HepG2 (cell line): ENCODE data around the gene TWIST2. TPM values are rescaled to one million over a fixed set of nuclear protein-coding genes. Genes with fewer than 3 reads are reported as not detected.

Source experiments
- ELF3 ChIP-seq: IDR thresholded peaks from 2 replicates; pipeline ENCODE4 v1.6.1; 2016; ENCODE audit warnings: missing genetic modification reagents, missing compliant biosample characterization
- FOXC1 ChIP-seq: sonication (generic); formaldehyde crosslinking; IDR thresholded peaks from 2 replicates; pipeline ENCODE4 v1.8.0; 2022; ENCODE audit warnings: mild to moderate bottlenecking, missing genetic modification reagents, borderline replicate concordance
- LCORL ChIP-seq, 2 experiments: fragments of 450-650 bp in 1 of 2; sonication (generic) in 1 of 2; formaldehyde crosslinking in 1 of 2; IDR thresholded peaks; 2 replicates each; pipeline versions ENCODE4 v1.5.0 to v1.6.1; 2017 to 2020; ENCODE audit warnings: antibody characterized with exemption in 1 of 2, missing genetic modification reagents in 1 of 2
- polyA plus RNA-seq, 8 experiments: library from polyadenylated mRNA; depleted of rRNA in 3 of 8; stranded (reverse) in 7 of 8; unstranded in 1 of 8; fragments of >200 nt; fragmentation: Illumina TruSeq in 4 of 8; extraction: Trizol in 4 of 8; gene quantifications; 2 replicates each; pipeline versions ENCODE4 v1.2.1 to v1.2.3, GENCODE V29; 2011 to 2016; ENCODE audit warnings: low read depth in 4 of 8, missing spikeins in 1 of 8, mixed read lengths in 1 of 8; ENCODE audit not compliant: insufficient read depth in 1 of 8
- total RNA-seq, 5 experiments: library from RNA; depleted of rRNA; stranded (reverse); fragments of >200 nt; fragmentation: Illumina TruSeq; extraction: Trizol; gene quantifications; 2 replicates each; pipeline ENCODE4 v1.2.3, GENCODE V29; 2016; ENCODE audit warnings: low read depth in 1 of 5
- TF ChIP-seq, protein P1 (sequence below): IDR thresholded peaks from 2 replicates; pipeline ENCODE4 v1.6.1; 2016; ENCODE audit warnings: low read depth, missing genetic modification reagents, missing compliant biosample characterization
- TF ChIP-seq, protein P2 (sequence below): sonication (generic); formaldehyde crosslinking; IDR thresholded peaks from 2 replicates; pipeline ENCODE4 v1.4.0; 2020; ENCODE audit warnings: mild to moderate bottlenecking, missing genetic modification reagents

Gene TWIST2
- total and polyA plus RNA-seq, 2 of the 13 experiments (the other 11 are each of a cell fraction or from before 2014, with no cell fraction given) = 0.08 to 0.11 TPM

DNA sequence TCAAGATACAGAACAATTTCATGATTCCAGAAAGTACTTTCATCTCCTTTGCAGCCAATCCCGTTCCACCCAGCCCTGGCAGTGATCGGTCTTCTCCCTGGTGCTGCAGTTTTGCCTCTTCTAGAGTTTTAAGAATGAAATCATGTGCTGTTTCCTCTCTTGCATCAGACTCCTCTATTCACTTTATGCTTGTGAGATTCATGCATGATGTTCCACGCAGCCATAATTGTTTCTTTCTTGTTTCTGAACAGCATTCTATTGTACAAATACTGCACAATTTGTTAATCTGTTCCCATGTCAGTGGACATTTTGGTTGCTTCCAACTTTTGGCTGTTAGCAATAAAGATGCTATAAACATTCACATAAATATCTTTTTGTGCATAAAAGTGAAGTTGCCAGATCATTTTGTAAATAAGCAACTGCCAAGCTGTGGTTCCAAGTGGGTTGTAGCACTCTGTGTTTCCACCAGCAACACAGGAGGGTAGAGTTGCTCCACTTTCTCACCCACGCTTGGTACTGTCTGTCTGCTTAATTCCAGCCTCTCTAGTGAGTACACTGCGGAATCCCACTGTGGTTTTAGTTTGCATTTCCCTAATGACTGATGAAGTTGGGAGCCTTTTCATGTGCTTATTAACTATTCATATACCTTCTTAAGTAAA is 104.5 kb downstream of the TWIST2 start (continued):
- TF ChIP-seq, protein P1, sequence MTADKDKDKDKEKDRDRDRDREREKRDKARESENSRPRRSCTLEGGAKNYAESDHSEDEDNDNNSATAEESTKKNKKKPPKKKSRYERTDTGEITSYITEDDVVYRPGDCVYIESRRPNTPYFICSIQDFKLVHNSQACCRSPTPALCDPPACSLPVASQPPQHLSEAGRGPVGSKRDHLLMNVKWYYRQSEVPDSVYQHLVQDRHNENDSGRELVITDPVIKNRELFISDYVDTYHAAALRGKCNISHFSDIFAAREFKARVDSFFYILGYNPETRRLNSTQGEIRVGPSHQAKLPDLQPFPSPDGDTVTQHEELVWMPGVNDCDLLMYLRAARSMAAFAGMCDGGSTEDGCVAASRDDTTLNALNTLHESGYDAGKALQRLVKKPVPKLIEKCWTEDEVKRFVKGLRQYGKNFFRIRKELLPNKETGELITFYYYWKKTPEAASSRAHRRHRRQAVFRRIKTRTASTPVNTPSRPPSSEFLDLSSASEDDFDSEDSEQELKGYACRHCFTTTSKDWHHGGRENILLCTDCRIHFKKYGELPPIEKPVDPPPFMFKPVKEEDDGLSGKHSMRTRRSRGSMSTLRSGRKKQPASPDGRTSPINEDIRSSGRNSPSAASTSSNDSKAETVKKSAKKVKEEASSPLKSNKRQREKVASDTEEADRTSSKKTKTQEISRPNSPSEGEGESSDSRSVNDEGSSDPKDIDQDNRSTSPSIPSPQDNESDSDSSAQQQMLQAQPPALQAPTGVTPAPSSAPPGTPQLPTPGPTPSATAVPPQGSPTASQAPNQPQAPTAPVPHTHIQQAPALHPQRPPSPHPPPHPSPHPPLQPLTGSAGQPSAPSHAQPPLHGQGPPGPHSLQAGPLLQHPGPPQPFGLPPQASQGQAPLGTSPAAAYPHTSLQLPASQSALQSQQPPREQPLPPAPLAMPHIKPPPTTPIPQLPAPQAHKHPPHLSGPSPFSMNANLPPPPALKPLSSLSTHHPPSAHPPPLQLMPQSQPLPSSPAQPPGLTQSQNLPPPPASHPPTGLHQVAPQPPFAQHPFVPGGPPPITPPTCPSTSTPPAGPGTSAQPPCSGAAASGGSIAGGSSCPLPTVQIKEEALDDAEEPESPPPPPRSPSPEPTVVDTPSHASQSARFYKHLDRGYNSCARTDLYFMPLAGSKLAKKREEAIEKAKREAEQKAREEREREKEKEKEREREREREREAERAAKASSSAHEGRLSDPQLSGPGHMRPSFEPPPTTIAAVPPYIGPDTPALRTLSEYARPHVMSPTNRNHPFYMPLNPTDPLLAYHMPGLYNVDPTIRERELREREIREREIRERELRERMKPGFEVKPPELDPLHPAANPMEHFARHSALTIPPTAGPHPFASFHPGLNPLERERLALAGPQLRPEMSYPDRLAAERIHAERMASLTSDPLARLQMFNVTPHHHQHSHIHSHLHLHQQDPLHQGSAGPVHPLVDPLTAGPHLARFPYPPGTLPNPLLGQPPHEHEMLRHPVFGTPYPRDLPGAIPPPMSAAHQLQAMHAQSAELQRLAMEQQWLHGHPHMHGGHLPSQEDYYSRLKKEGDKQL (CRISPR knock-in tag) = no peak
- TF ChIP-seq ELF3 (no peak), FOXC1 (no peak), LCORL (IDR thresholded peaks at IDR 0.05) (no peak), LCORL (CRISPR knock-in tag; IDR thresholded peaks at IDR 0.05) (no peak)
- TF ChIP-seq, protein P2, sequence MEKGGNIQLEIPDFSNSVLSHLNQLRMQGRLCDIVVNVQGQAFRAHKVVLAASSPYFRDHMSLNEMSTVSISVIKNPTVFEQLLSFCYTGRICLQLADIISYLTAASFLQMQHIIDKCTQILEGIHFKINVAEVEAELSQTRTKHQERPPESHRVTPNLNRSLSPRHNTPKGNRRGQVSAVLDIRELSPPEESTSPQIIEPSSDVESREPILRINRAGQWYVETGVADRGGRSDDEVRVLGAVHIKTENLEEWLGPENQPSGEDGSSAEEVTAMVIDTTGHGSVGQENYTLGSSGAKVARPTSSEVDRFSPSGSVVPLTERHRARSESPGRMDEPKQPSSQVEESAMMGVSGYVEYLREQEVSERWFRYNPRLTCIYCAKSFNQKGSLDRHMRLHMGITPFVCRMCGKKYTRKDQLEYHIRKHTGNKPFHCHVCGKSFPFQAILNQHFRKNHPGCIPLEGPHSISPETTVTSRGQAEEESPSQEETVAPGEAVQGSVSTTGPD (CRISPR knock-in tag) = no peak
